ENCODE results near the gene PITPNM1. TPM values are rescaled to one million over a fixed set of nuclear protein-coding genes. Genes with fewer than 3 reads are reported as not detected.

The PITPNM1 gene
- total RNA-seq, 1 donor from 2014 or later: 11.5 TPM

DNA sequence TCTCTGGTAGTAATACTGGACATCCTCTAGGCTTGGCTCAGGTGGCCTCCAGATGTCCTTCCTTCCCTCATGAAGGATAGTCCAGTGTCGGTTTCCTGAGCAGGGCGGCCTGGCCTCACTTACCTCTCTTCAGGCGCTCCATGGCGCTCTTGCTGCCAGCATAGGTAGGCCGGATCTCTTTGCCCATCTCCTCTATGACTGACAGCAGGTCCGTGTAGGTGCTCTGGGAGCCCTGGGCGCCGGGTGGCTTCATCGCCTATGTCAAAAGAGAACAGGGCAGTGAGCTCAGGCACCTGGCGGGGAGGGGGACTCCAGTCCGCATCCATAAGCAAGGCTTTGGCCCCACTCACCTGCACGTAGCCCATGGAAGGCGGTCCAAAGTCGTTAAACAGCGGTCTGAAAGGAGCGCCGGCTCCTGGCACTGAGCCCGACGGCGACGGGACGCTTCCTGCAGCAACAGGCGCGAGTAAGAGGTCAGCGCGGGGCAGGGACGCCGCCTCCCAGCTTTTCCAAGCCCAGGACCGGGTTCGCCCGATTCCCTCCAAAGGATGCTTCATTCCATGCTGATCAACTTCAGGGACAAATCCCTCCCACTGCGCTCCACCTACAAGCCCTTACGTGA, 2.2 kb upstream of the PITPNM1 start:
- H3K36me3 Mint-ChIP-seq (ENCODE audit: low read depth, unreplicated experiment): peaks cover 5% of the 10 kb centered on the region
- H3K4me3 Mint-ChIP-seq (ENCODE audit: unreplicated experiment): peak overlapping the region; percentile 85
- no peaks in the 10 kb centered on the region for H3K9me3 Mint-ChIP-seq (ENCODE audit: unreplicated experiment)
- DNase-seq (ENCODE audit: low spot score): no peak
- peaks cover 21% of the 10 kb centered on the region for H3K4me1 Mint-ChIP-seq (ENCODE audit: unreplicated experiment)
- H3K27ac Mint-ChIP-seq (ENCODE audit: unreplicated experiment): no peak overlapping the region
- TF ChIP-seq, protein P1, sequence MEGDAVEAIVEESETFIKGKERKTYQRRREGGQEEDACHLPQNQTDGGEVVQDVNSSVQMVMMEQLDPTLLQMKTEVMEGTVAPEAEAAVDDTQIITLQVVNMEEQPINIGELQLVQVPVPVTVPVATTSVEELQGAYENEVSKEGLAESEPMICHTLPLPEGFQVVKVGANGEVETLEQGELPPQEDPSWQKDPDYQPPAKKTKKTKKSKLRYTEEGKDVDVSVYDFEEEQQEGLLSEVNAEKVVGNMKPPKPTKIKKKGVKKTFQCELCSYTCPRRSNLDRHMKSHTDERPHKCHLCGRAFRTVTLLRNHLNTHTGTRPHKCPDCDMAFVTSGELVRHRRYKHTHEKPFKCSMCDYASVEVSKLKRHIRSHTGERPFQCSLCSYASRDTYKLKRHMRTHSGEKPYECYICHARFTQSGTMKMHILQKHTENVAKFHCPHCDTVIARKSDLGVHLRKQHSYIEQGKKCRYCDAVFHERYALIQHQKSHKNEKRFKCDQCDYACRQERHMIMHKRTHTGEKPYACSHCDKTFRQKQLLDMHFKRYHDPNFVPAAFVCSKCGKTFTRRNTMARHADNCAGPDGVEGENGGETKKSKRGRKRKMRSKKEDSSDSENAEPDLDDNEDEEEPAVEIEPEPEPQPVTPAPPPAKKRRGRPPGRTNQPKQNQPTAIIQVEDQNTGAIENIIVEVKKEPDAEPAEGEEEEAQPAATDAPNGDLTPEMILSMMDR (IDR thresholded peaks at IDR 0.05; ENCODE audit: unreplicated experiment): no peak
- peaks cover 11% of the 10 kb centered on the region for H3K27me3 Mint-ChIP-seq (ENCODE audit: unreplicated experiment)

DNA sequence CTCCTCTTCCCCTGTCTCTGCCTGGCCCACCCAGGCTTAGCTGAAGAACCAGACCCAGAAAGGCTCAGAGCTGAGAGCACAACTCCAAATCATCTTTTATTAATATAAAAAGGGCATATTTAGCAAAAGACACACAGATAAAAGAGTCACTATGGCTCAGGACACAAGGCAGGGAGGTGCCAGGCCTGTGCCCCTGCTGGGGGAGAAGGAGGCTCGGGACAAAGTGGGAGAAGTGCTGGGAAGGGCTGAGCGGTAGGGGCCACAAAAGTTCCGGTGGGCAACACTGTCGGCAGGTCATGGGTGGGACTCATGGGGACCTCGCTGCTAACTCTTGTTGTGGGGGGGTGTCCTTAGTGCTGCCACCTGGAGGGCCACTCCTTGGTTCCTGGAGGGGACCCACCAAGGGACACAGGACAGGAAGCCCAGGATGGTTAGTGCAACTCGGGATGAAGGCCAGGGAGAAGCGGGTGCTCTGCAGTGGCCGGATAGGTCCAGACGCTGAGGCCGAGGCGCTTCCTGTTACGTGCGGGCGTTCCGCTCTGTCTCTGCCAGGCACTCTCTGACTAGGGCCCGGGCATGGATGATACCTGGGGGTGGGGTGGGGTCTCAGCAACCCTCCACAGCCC, 1.4 kb upstream of the PITPNM1 start:
- H3K4me3 Mint-ChIP-seq (ENCODE audit: unreplicated experiment): peak overlapping the region; percentile 85
- H3K27ac Mint-ChIP-seq (ENCODE audit: unreplicated experiment): peak overlapping the region; percentile 64
- TF ChIP-seq, protein P1 (IDR thresholded peaks at IDR 0.05; ENCODE audit: unreplicated experiment): peak; percentile 34
- H3K27me3 Mint-ChIP-seq (ENCODE audit: unreplicated experiment): peaks cover 11% of the 10 kb centered on the region
- no peak for DNase-seq (ENCODE audit: low spot score)
- peaks cover 5% of the 10 kb centered on the region for H3K36me3 Mint-ChIP-seq (ENCODE audit: low read depth, unreplicated experiment)
- no peaks in the 10 kb centered on the region for H3K9me3 Mint-ChIP-seq (ENCODE audit: unreplicated experiment)
- peaks cover 21% of the 10 kb centered on the region for H3K4me1 Mint-ChIP-seq (ENCODE audit: unreplicated experiment)

GRCh38 chr11:67505605-67506396, 638 bp upstream of the PITPNM1 start:
- peaks cover 7% of the 10 kb centered on the region for H3K36me3 Mint-ChIP-seq (ENCODE audit: low read depth, unreplicated experiment)
- peaks cover 11% of the 10 kb centered on the region for H3K27me3 Mint-ChIP-seq (ENCODE audit: unreplicated experiment)
- TF ChIP-seq, protein P1 (IDR thresholded peaks at IDR 0.05; ENCODE audit: unreplicated experiment): peak; percentile 80
- peak; percentile 89 for DNase-seq (ENCODE audit: low spot score)
- H3K4me3 Mint-ChIP-seq (ENCODE audit: unreplicated experiment): peak overlapping the region; percentile 85
- no peaks in the 10 kb centered on the region for H3K9me3 Mint-ChIP-seq (ENCODE audit: unreplicated experiment)
- H3K4me1 Mint-ChIP-seq (ENCODE audit: unreplicated experiment): peaks cover 21% of the 10 kb centered on the region
- no peak overlapping the region for H3K27ac Mint-ChIP-seq (ENCODE audit: unreplicated experiment)

DNA sequence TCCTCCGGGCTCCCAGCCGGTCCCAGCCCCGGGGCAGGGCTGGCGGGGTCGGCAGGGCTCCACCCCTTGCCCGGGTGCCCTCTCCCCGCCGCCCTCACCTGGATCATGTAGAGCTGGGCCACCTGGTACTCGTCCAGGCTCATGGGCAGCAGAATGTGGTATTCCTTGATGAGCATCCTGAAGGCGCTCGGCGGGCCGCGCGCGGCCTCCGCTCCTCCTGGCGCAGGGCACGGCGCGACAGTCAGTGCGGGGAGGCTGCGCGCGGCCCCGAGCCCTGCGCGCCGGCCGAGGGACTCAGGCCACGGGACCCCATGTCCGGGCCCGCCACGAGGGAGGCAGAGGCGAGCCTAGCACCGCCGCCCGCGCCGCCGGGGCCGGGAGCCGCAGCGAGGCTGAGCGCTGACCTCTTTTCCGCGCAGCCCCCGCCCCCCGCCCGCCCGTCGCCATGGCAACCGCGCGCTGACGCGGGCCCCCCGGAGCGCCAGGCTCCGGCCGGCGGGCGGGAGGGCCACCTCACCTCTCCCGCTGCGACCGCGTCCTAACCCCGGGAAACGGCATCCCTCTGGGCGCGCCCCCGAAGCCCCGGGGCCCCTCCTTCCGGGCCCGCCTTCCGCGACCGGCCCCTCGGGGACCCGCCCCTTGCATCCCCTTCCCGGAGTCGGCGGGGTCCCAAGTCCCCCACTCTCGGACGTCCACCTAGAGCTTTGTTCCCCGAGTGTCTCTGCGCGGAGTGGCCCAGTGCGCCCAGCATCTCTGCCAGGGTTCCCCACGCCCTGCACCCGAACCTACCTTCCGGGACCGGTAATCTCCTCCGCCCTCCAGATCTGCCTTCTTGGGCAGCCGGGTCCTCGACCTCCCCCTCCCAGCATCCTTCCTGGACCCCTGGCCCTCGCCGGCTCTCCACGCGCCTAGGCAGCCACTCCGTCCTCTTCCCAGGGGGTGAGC, 886 bp downstream of the PITPNM1 start:
- peak; percentile 37 for DNase-seq (ENCODE audit: low spot score)
- H3K9me3 Mint-ChIP-seq (ENCODE audit: unreplicated experiment): no peaks in the 10 kb centered on the region
- peak overlapping the region; percentile 81 for H3K4me3 Mint-ChIP-seq (ENCODE audit: unreplicated experiment)

More for the DNA sequence above, 886 bp downstream of the PITPNM1 start:
- H3K27ac Mint-ChIP-seq (ENCODE audit: unreplicated experiment): no peak overlapping the region
- H3K4me1 Mint-ChIP-seq (ENCODE audit: unreplicated experiment): peaks cover 17% of the 10 kb centered on the region
- TF ChIP-seq, protein P1 (IDR thresholded peaks at IDR 0.05; ENCODE audit: unreplicated experiment): no peak
- H3K36me3 Mint-ChIP-seq (ENCODE audit: low read depth, unreplicated experiment): peaks cover 11% of the 10 kb centered on the region
- H3K27me3 Mint-ChIP-seq (ENCODE audit: unreplicated experiment): peaks cover 11% of the 10 kb centered on the region
